ENCODE measurements around the gene RBFOX2.

- TF ChIP-seq CTCF (IDR thresholded peaks at IDR 0.05) (no peak), ELF1 (IDR thresholded peaks at IDR 0.05) (no peak), EP300 (IDR thresholded peaks at IDR 0.05; ENCODE audit: borderline replicate concordance in 1 of 2, low read depth in 1 of 2, low read length in 1 of 2) (no peak), MAX (IDR thresholded peaks at IDR 0.05; ENCODE audit: low read depth) (no peak), SIN3A (IDR thresholded peaks at IDR 0.05; ENCODE audit: borderline replicate concordance, low read depth, low read length) (no peak), POLR2AphosphoS5 (IDR thresholded peaks at IDR 0.05; ENCODE audit: low read depth, low read length) (no peak), EZH2phosphoT487 (IDR thresholded peaks at IDR 0.05; ENCODE audit: borderline replicate concordance, low read depth) (no peak), YY1 (IDR thresholded peaks at IDR 0.05; ENCODE audit: low read depth) (no peak), RFX5 (IDR thresholded peaks at IDR 0.05; ENCODE audit: low read length) (no peak), PBX3 (IDR thresholded peaks at IDR 0.05) (no peak), RAD21 (IDR thresholded peaks at IDR 0.05; ENCODE audit: low read length) (no peak), ZBTB33 (IDR thresholded peaks at IDR 0.05; ENCODE audit: borderline replicate concordance, low read depth) (no peak), RXRA (IDR thresholded peaks at IDR 0.05; ENCODE audit: borderline replicate concordance, low read depth) (no peak), MXI1 (IDR thresholded peaks at IDR 0.05; ENCODE audit: low read depth, low read length) (no peak)
Observed at GRCh38 chr22:35873426-35873825, 155.2 kb downstream of the RBFOX2 start.
